ENCODE measurements around the gene ISM2. TPM values are rescaled to one million over a fixed set of nuclear protein-coding genes. Genes with fewer than 3 reads are reported as not detected.

Gene ISM2
- total RNA-seq, 1 donor from 2014 or later: 0.46 TPM

DNA sequence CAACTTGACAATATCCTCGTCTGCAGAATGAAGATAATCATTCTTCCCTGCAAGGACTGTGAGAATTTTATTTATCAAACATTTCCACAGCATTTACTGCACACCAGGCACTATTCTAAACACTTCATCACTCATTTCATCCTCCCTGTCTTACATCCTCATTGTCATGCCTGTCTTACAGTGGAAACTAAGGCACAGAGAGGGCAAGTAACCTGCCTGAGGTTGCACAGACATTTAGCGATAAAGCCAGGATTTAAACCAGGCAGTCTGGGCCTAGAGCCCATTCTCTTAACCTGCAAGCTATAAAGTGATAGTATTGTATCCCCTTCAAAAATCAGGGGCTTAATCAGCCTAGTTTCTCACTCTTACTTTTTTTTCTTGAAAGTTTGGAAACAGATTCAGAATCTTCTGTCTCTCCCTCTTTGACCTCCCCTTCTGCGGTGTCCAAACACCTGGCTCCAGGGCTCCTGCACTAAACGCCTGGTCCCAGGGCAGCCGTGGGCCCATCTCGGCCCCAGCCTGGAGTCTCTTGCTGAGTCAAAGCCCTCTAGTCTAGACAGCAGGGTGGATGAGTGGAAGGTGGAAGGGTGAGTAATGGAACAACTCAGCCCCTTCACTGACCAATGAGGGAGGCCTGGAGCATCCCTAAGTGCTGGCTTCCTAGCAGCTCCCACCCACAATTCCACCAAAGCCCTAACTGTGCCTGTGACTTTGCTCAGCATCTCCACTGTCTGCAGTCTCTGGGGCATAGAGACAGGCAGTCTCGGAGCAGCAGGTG is 12.5 kb downstream of the ISM2 start:
- no peaks in the 10 kb centered on the region for H3K9me3 Mint-ChIP-seq
- TF ChIP-seq, protein P1, sequence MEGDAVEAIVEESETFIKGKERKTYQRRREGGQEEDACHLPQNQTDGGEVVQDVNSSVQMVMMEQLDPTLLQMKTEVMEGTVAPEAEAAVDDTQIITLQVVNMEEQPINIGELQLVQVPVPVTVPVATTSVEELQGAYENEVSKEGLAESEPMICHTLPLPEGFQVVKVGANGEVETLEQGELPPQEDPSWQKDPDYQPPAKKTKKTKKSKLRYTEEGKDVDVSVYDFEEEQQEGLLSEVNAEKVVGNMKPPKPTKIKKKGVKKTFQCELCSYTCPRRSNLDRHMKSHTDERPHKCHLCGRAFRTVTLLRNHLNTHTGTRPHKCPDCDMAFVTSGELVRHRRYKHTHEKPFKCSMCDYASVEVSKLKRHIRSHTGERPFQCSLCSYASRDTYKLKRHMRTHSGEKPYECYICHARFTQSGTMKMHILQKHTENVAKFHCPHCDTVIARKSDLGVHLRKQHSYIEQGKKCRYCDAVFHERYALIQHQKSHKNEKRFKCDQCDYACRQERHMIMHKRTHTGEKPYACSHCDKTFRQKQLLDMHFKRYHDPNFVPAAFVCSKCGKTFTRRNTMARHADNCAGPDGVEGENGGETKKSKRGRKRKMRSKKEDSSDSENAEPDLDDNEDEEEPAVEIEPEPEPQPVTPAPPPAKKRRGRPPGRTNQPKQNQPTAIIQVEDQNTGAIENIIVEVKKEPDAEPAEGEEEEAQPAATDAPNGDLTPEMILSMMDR (conservative IDR thresholded peaks at IDR 0.05): no peak
- H3K4me3 Mint-ChIP-seq: no peak overlapping the region
- no peak for DNase-seq (ENCODE audit: extremely low spot score, unreplicated experiment)
- H3K27ac Mint-ChIP-seq: no peak overlapping the region
- no peaks in the 10 kb centered on the region for H3K4me1 Mint-ChIP-seq (ENCODE audit: unreplicated experiment)
- H3K36me3 Mint-ChIP-seq: no peaks in the 10 kb centered on the region
- no peaks in the 10 kb centered on the region for H3K27me3 Mint-ChIP-seq

DNA sequence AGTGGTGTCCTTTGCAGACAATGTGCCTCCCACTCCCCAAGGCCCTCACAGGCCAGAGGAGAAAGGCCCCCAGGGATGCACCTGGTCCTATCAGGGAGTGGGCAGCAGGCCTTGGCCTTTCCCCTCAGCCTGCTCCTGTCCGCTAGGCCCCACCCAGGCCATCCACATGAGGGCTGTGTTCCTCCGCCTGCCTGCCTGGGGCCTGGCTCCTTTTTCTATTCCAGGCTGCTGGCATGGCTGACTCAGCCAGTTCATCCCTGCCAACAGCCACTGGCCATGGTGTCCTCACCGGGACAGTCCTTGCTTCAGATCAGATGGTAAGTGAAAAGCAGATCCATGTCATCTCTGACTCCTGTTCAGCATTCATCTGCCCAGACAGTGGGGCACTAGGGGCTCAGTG is 13.4 kb downstream of the ISM2 start:
- Mint-ChIP-seq H3K9me3 (no peaks in the 10 kb centered on the region), H3K4me3 (no peak overlapping the region), H3K36me3 (no peaks in the 10 kb centered on the region), H3K27me3 (no peaks in the 10 kb centered on the region), H3K4me1 (ENCODE audit: unreplicated experiment) (no peaks in the 10 kb centered on the region), H3K27ac (no peak overlapping the region)
- TF ChIP-seq, protein P1 (conservative IDR thresholded peaks at IDR 0.05): no peak
- no peak for DNase-seq (ENCODE audit: extremely low spot score, unreplicated experiment)

DNA sequence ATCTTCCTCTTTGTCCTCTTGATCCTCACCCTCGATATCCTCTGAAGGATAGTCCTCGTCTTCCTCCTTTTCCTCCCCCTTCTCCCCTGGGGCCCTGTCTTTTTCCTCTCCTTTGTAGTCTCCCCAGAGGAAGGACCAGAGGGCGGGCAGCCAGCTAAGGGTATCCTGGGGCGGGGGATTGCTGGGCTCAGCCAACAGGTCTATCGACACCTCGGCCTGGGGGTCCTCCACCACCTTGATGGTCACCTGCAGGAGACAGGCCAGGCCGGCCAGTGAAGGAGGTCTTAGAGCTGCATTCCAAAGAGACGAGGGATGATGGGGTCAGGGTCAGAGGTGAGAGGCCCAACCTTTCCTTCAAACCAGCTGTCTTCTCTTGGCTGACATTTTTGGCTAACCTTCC is 16.2 kb downstream of the ISM2 start:
- Mint-ChIP-seq H3K9me3 (no peaks in the 10 kb centered on the region), H3K27me3 (no peaks in the 10 kb centered on the region), H3K36me3 (no peaks in the 10 kb centered on the region), H3K4me1 (ENCODE audit: unreplicated experiment) (no peaks in the 10 kb centered on the region), H3K4me3 (no peak overlapping the region), H3K27ac (no peak overlapping the region)
- TF ChIP-seq, protein P1 (conservative IDR thresholded peaks at IDR 0.05): no peak
- no peak for DNase-seq (ENCODE audit: extremely low spot score, unreplicated experiment)

DNA sequence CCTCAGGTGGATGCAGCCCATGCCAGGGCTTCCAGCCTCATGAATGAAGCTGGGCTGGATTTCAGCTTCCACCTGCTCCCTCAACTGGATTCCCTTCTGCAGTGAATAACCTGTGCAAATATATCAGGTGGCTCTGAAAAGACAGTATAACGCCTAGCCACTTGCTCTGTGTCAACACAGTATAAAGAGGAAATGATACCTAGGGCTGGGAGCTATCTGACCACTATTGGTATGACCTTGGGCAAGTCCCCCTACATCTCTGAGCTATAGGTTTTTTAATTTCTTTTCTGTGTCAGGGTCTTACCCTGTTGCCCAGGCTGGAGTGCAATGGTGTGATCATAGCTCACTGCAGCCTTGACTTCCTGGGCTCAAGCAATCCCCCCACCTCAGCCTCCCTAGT is 19.8 kb downstream of the ISM2 start:
- H3K27me3 Mint-ChIP-seq: peaks cover 4% of the 10 kb centered on the region
- H3K9me3 Mint-ChIP-seq: no peaks in the 10 kb centered on the region
- TF ChIP-seq, protein P1 (conservative IDR thresholded peaks at IDR 0.05): no peak
- H3K27ac Mint-ChIP-seq: no peak overlapping the region
- DNase-seq (ENCODE audit: extremely low spot score, unreplicated experiment): no peak
- peaks cover 2% of the 10 kb centered on the region for H3K4me1 Mint-ChIP-seq (ENCODE audit: unreplicated experiment)
- H3K4me3 Mint-ChIP-seq: no peak overlapping the region
- no peaks in the 10 kb centered on the region for H3K36me3 Mint-ChIP-seq

DNA sequence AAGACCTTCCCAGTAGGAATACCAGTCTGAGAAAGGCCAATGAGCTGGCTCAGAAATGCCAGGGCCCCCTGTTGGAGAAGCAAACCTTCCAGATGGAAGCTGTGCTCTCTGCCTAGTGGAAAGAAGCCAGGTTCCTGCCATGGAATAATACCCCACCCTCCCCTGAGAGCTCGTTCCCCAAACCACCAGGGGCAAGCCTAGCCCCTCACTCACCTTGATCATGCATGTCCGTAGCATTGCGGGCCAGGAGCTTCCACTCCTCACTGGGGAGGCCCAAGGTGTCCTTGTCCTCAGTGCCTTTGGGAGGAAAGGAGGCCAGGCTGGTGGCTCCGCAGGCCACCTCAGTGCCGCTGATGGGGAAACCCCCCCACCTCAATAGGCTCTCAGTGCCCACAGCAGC is 20.6 kb downstream of the ISM2 start:
- Mint-ChIP-seq H3K9me3 (no peaks in the 10 kb centered on the region), H3K27ac (no peak overlapping the region), H3K36me3 (no peaks in the 10 kb centered on the region), H3K4me3 (no peak overlapping the region), H3K27me3 (peaks cover 6% of the 10 kb centered on the region), H3K4me1 (ENCODE audit: unreplicated experiment) (peaks cover 3% of the 10 kb centered on the region)
- DNase-seq (ENCODE audit: extremely low spot score, unreplicated experiment): no peak
- TF ChIP-seq, protein P1 (conservative IDR thresholded peaks at IDR 0.05): no peak
